Endothelial cell (in vitro differentiated cells): ENCODE measurements around the gene DACT1. TPM values are rescaled to one million over a fixed set of nuclear protein-coding genes. Genes with fewer than 3 reads are reported as not detected.

Source experiments
- DNase-seq: peaks from one replicate; pipeline ENCODE4 v3.0.0; 2021; ENCODE audit warnings: low spot score
- H3K27ac Mint-ChIP-seq: one replicate; pipeline ENCODE4 v1.8.0; 2021; ENCODE audit warnings: mixed read lengths, inconsistent platforms; ENCODE audit not compliant: unreplicated experiment
- H3K27me3 Mint-ChIP-seq: one replicate; pipeline ENCODE4 v1.8.0; 2021; ENCODE audit warnings: mild to moderate bottlenecking, moderate library complexity, mixed read lengths, inconsistent platforms; ENCODE audit not compliant: unreplicated experiment
- H3K36me3 Mint-ChIP-seq: one replicate; pipeline ENCODE4 v1.8.0; 2021; ENCODE audit warnings: mild to moderate bottlenecking, low read depth, mixed read lengths, inconsistent platforms; ENCODE audit not compliant: unreplicated experiment
- H3K4me1 Mint-ChIP-seq: one replicate; pipeline ENCODE4 v1.8.0; 2021; ENCODE audit warnings: mild to moderate bottlenecking, mixed read lengths, inconsistent platforms; ENCODE audit not compliant: unreplicated experiment
- H3K4me3 Mint-ChIP-seq: one replicate; pipeline ENCODE4 v1.8.0; 2021; ENCODE audit warnings: mild to moderate bottlenecking, mixed read lengths, inconsistent platforms; ENCODE audit not compliant: unreplicated experiment
- H3K9me3 Mint-ChIP-seq: one replicate; pipeline ENCODE4 v1.8.0; 2021; ENCODE audit warnings: mixed read lengths, inconsistent platforms; ENCODE audit not compliant: unreplicated experiment
- CTCF ChIP-seq: fragments of 200-600 bp; sonication (generic); IDR thresholded peaks from one replicate; pipeline ENCODE4 v1.5.0; 2021; ENCODE audit warnings: antibody characterized with exemption; ENCODE audit not compliant: unreplicated experiment
- total RNA-seq: library from RNA; stranded (reverse); fragmentation: NEBNext Ultra II Directional; extraction: Animal tissue kit (Norgen Biotek cat#: 25700); gene quantifications from one replicate; pipeline ENCODE4 v1.2.1, GENCODE V29; 2021; ENCODE audit not compliant: unreplicated experiment

DACT1 gene
- total RNA-seq, 1 donor from 2014 or later = 2.0 TPM

- H3K27ac Mint-ChIP-seq = no peak overlapping the region
- H3K36me3 Mint-ChIP-seq = no peaks in the 10 kb centered on the region
- H3K4me3 Mint-ChIP-seq = no peak overlapping the region
- no peaks in the 10 kb centered on the region for H3K9me3 Mint-ChIP-seq
- H3K4me1 Mint-ChIP-seq = peaks cover 4% of the 10 kb centered on the region
- no peak for TF ChIP-seq CTCF
- no peaks in the 10 kb centered on the region for H3K27me3 Mint-ChIP-seq
- DNase-seq = no peak
These were observed 19.1 kb downstream of the DACT1 start for GRCh38 chr14:58656671-58657411.

- no peak for TF ChIP-seq CTCF
- Mint-ChIP-seq H3K4me1 (peaks cover 10% of the 10 kb centered on the region), H3K36me3 (no peaks in the 10 kb centered on the region), H3K9me3 (no peaks in the 10 kb centered on the region), H3K4me3 (no peak overlapping the region), H3K27me3 (no peaks in the 10 kb centered on the region), H3K27ac (no peak overlapping the region)
- no peak for DNase-seq
These were observed 21.3 kb downstream of the DACT1 start for GRCh38 chr14:58659061-58659460.

- DNase-seq = no peak
- Mint-ChIP-seq H3K27ac (no peak overlapping the region), H3K4me1 (peaks cover 10% of the 10 kb centered on the region), H3K9me3 (no peaks in the 10 kb centered on the region), H3K36me3 (no peaks in the 10 kb centered on the region), H3K27me3 (no peaks in the 10 kb centered on the region), H3K4me3 (no peak overlapping the region)
- TF ChIP-seq CTCF = no peak
These were observed 22.1 kb downstream of the DACT1 start for GRCh38 chr14:58659846-58660245.

GRCh38 chr14:58660407-58660806, 22.6 kb downstream of the DACT1 start:
- no peak for TF ChIP-seq CTCF
- DNase-seq = no peak
- no peak overlapping the region for H3K27ac Mint-ChIP-seq
- no peaks in the 10 kb centered on the region for H3K36me3 Mint-ChIP-seq
- no peak overlapping the region for H3K4me3 Mint-ChIP-seq
- no peaks in the 10 kb centered on the region for H3K9me3 Mint-ChIP-seq
- H3K27me3 Mint-ChIP-seq = no peaks in the 10 kb centered on the region
- peaks cover 10% of the 10 kb centered on the region for H3K4me1 Mint-ChIP-seq

- Mint-ChIP-seq H3K27ac (no peak overlapping the region), H3K27me3 (no peaks in the 10 kb centered on the region), H3K4me3 (no peak overlapping the region), H3K9me3 (no peaks in the 10 kb centered on the region), H3K36me3 (no peaks in the 10 kb centered on the region), H3K4me1 (peaks cover 10% of the 10 kb centered on the region)
- DNase-seq = no peak
- no peak for TF ChIP-seq CTCF
These were observed 24.3 kb downstream of the DACT1 start for GRCh38 chr14:58662018-58662417.
